GM19240 (cell line): ENCODE results near the gene PTPN4.
"Not testable (repeated sequence)": the region's sequence is repeated elsewhere in the genome, so short reads cannot be mapped to it uniquely, and the experiment has no call there.

Experiments used
- DNase-seq: peaks from one replicate; pipeline ENCODE4 v3.0.0; 2011; ENCODE audit warnings: low spot score; ENCODE audit not compliant: insufficient read length

The PTPN4 gene

DNA sequence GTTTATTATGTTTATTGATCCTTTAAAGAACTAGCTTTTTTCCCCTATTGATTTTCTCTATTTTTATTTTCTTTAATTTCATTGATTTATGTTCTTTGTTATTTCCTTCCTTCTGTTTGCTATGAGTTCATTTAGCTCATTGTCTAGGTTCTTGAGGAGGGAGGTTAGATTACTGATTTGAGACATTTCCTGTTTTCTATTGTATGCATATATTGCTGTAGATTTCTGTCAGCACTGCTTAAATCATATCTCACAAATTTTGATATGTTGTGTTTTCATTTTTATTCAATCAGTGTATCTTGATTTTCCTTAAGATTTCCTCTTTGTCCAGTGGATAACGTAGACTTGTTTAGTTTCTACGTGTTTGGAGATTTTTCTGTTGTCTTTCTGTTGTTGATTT lies 43.4 kb downstream of the PTPN4 start:
- no peak for DNase-seq

DNA sequence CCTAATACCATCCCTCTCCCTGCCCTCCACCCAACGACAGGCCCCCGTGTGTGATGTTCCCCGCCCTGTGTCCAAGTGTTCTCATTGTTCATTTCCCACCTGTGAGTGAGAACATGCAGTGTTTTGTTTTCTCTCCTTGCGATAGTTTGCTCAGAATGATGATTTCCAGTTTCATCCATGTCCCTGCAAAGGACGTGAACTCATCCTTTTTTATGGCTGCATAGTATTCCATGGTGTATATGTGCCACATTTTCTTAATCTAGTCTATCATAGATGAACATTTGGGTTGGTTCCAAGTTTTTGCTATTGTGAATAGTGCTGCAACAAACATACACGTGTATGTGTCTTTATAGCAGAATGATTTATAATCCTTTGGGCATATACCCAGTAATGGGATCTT lies 44.7 kb downstream of the PTPN4 start:
- not testable (repeated sequence) for DNase-seq

DNA sequence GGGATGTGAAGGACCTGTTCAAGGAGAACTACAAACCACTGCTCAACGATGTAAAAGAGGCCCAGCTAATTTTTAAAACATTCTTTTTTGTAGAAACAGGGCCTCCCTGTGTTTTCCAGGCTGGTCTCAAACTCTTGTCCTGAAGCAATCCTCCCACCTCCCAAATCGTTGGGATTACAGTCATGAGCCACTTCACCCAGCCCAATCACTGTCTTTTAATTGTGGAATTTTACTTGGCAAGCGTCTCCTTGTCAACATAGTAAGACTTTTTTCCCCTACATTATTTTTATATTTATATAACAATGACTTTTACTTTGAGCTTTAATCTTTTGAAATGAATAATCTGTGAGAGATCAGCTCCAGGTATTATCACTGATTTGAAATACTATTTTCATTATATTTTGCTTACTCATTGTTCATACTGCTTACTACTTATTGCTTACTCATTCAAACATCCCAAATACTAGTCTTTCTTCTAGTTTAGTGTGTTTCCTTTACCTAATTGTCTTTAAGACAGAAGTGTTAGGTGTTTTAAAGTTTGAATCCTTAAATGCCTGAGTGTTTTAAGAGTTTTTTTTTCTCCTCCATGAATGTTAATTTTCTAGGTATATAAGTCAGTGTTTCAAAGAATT lies 48.9 kb downstream of the PTPN4 start:
- no peak for DNase-seq

DNA sequence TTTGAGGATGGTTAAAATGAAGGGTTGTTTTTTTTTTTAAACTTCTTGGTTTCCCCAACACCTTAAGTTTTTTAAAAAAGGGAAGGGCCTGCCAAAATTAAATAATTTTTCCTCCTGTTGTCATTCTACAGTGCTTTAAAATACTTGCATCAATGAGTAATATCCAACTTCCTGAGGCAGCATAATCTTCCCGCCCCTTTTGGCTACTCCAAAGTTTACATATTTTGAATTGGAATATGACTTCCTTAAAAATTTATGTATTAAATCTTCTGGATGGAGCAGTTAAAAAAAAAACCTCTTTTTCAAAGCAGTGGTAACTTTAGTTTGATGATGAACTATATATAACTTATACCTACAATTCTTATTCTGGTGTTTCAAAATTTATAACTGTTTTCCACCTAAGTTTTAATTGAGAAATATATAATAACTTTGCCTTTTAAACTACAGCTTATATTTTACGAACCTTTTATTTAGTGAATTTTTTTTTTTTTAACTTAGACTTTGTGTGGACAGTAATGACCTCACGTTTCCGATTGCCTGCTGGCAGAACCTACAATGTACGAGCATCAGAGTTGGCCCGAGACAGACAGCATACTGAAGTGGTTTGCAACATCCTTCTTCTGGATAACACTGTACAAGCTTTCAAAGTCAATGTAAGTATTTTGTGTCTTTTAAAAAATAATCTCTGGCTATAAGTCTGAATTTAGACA lies 49.8 kb downstream of the PTPN4 start:
- no peak for DNase-seq

DNA sequence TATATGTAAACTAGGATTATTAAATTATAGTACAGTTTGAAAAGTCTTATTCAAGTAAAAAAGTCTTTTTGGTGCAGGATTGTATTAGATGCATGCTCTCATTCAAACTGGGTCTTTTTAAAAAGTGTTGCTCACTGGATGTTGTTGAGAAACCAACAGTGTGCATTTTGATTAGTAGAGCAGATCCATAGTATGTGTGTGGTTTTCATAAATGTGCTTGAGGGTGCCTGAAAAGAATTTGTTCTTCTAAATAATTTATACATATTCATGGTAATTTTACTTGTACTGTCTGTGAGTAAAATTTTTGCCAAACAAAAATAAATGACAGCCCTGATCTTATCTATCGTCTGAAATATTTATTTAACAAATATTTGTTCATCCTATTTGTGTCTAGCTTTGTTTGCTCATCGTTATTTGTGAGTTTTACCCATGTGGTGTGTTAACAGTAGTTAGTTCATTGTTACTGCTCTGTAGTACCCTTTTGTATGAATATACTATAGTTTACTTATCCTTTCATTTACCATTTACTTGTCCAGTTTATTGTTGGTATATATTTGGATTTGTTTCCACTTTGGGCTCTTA lies 50.4 kb downstream of the PTPN4 start:
- DNase-seq, result no peak

DNA sequence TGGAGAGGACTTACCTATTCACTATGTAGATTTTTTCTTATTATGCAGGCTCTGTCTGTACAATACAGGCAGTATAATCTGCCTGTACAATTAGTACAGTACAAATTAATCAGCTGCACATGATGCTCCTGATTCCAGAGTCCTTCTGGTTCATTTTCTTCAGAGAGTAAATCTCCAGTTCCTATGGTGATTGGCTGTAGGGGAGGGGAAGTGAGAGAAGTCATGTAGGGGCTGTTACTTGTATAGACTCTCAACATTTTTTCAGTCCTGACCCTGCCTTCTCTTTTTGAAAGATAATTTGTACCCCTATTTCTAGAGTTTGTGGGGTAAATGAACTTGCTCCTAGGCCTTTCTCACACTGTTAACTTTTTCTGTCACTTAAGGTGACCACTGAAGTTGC lies 54.5 kb downstream of the PTPN4 start:
- no peak for DNase-seq

DNA sequence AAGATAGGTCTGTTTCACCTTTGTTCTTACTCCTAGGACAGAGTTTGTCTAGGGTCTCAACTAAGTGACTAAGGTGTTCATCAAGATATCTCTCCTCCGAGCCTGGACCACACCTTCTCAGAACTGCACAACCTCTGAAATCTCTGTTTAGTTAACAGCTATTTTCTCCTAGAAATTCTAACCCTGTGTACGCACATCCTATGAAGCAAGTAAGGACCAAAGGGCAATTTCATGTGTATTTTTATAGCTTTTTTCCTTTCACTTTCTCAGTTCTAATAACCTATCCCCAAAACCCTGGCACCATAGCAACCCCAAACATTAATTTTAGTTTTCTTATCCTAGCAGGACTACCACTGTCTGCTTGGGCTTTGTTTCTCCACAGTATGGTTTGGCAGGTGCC lies 59.1 kb downstream of the PTPN4 start:
- no peak for DNase-seq

DNA sequence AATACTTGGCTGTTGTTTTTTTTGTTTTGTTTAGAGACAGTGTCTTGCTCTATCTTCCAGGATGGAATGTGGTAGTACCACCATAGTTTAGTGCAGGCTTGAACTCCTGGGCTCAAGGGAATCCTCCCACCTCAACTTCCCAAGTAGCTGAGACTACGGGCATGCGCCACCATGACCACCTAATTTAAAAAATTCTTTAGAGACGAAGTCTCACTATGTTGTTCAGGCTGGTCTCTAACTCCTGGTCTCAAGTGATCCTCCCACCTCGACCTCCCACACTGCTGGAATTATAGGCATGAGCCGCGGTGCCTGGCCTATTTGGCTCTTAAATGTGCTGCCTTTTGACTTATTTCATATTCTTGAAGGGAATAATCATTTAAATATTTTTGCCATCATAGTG lies 60.1 kb downstream of the PTPN4 start:
- no peak for DNase-seq

DNA sequence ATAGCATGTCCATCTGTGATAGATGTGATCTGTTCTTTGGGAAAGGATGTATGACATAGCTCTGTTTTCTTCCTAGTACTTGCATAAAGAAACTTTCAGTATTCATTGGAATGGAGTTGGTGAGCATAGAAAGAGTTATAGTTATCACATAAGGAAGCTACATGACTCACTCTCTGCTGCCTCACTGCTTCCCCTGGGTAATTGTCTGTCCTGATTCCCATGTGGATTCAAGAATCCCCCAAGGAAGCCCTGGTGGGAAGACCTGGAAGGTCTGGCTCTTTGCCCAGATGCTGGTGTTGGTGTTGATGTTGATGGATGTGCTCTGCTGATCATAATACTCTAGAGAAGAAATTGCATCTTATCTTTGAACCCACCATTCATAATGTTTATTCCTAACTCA lies 60.6 kb downstream of the PTPN4 start:
- no peak for DNase-seq

DNA sequence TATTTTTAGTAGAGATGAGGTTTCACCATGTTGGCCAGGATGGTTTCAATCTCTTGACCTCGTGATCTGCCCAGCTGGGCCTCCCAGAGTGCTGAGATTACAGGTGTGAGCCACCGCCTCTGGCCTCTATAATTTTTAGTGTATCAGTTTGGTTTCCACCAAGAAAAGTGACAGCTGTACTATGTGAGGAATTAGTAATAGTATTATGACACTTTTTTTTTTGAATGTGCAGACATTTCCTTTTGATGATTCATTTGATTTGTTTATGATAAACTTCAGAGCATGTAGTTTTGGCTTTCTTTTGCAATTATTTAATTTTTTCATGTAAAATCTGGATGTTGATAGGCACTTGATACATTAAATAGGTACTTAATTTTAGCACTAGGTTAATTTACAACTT lies 61.5 kb downstream of the PTPN4 start:
- DNase-seq, result no peak

DNA sequence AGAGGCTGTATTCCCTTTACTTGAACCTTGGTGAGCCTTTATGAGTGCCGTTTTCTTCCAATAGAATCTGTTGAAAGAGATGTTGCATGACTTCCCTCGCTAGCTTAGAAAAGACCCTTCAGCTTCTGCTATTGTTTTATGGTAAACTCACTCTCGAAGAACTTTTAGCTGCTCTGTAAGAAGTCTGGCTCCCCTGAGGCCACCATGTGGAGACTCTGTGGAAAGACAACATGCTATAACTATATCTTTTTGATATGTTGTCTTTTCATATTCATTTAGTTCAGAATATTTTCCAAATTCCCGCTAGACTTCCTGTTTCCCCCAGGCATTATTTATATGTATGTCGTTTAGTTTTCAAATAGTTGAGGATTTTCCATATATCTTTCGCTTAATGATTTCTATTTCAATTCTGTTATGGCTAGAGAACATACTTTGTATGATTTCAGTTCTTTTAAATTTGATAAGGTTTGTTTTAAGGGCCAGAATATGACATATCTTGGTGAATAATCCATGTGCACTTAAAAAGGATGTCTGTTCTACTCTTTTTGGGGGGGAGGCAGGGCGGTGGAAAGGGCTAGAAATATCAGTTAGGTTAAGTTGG lies 64.1 kb downstream of the PTPN4 start:
- DNase-seq, result no peak

DNA sequence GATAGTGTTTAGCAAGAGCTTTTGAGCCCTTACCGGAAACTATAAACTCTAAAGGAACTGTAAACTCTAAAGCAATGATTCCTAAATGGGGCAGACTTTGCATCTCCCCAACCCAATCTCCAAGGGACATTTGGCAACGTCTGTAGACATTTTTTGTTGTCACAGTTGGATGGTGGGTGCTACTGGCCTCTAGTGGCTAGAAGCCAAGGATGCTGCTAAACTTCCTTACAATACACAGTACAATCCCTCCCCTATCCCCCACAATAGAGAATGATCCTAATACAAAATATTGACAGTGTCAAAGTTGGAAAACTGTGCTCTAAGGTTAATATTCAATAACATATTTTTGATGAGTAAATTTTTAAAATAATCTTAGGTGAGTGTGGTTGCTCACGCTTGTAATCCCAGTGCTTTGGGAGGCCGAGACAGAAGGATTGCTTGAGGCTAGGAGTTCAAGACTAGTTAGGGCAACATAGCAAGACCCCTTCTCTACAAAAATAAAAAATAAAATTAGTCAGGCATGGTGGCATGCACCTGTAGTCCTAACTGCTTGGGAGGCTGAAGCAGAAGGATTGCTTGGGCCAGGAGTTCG lies 66.7 kb downstream of the PTPN4 start:
- no peak for DNase-seq

DNA sequence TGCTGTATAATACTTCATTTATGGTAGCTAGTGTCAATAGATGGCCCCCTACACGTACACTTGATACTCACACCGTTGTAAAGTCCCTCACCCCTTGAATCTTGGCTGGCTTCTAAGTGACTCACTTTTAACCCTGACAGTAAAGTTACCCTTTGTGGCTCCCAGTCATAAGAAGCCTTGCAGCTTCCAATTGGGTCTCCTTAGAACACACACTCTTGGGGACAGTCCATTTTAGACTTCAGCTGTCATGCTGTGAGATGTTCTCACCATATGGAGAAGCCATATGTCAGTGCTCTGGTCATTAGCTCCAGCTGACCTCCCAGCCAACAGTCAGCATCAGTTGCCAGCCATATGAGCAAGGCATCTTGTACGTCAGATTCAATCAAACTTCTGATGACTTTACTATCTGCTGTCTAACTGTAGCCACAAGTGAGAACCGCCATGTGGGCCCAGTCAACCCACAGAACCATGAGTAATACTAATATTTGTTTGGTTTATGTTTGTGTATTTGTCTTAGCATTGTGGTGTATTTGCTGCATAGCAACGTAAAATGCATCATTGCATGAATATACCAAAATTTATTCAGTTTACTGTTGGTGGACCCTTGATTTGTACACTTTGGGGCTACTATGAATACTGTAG lies 68.3 kb downstream of the PTPN4 start:
- DNase-seq, result no peak

DNA sequence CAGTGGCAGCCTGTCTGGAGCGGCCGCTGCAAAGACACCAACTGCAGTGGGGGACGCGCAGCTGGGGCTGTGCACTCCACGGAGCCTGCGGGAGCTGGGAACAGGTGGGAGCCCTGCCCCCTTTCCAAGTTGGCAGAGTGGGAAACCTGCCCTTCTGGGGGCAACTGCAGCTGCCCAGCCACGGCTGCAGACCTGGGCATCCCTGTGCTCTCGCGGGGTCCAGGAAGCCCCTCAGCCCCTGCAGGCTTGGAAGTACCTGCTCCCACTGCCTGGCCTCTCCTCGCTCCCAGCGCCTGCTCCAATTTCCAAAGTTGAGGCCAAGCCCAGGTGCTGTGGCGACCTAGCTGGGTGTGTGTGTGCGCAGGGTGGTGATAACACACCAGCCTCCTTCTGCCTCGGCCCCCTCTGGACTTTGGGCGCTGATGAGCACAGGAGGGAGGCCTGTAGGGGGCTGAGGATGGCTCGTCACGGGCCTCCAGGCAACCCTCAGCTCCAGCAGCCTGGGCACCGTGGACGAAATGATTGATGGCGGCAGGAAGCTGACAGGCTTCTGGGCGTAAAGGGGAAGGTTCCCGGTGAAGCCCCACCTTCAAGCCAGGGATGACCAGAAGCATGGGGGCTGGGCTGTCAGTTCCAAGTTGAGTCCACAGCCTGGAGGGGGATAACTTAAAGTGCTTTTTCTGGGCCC lies 76.9 kb downstream of the PTPN4 start:
- DNase-seq, result no peak

DNA sequence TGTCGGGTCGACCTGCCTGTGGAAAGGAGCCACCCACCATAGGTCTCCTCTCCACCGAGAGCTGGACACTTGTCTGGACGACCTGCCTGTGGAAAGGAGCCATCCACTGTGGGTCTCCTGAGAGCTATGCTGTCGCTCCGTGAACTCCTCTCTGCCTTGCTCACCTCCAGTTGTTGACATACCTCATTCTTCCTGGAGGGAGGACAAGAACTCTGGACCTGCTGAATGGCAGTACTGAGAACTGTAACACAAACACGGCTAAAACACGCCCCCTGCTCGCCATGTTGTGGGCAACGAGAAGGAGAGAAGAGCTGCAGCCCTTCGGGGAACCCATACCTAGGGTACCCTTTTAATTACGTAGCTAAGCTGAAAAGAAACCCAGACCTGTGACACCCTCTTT lies 77.6 kb downstream of the PTPN4 start:
- DNase-seq, result no peak

DNA sequence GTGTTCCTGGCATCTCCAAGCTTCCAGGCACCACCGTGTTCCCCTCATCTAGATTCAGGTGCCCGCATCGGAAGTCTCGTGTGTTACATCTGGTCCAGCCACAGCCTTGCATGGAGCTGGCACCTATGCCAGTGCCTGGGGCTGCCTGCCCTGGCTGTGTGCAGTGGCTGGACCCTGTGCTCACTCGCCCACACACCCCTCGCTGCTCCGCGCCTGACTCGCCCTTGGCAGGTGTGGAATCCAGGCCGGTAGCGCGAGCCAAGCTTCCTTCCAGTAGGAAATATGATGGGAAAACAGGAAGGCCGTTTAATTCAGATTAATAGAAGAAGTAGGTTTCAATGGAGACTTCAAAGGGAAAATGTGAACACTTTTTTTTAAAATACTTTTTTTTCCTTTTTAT lies 78.0 kb downstream of the PTPN4 start:
- no peak for DNase-seq

DNA sequence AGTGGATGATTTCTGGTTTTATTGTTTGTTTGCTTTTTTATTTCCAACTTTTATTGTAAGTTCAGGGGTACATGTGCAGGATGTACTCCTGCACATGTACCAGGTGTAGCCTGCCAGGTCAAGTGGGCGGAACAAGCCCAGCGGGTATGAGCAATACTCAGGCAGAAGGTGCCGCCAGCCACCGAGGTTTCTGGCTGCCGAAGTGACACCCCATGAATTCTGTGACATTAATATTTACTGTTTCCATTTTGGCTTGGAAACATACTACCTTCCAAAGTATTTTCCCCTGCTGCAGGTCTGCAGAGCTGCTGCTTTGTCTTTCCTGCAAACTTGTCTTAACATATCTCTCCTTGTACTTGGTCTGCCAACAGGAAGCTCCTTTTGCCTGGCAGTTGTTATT lies 78.5 kb downstream of the PTPN4 start:
- DNase-seq, result no peak

DNA sequence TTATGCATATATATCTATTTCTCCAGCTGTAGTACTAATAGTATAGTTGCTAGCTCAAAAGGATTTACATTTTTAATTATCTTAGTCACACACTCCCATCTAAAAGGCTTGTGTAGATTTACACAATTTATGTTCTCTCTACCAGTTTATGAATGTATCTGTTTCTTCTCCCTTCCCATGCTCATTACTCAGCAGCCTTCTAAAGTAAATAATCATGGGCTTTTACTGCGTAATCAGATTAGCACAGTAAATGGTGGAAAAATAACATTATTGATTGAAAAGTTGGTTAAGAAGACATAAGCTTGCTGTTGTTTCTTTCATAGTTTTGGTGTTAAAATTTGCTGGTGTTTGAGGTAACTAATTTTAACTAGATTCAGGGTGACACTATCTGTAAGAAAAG lies 81.8 kb downstream of the PTPN4 start:
- no peak for DNase-seq

DNA sequence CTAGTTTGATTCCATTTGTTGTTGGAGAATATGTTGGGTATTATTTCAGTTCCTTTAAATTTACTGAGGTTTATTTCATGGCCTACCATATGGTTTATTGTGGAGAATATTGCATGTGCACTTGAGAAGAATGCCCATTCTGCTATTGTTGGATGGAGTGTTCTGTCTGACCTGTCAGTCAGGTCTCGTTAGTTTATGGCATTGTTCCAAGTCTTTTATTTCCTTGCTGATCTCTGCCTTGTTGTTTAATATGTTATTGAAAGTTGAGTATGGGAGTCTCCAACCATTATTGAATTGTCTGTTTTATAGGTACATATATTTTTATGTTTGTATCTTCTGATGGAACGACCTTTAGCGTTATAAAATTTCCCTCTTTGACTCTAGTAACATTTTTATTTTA lies 86.3 kb downstream of the PTPN4 start:
- no peak for DNase-seq

DNA sequence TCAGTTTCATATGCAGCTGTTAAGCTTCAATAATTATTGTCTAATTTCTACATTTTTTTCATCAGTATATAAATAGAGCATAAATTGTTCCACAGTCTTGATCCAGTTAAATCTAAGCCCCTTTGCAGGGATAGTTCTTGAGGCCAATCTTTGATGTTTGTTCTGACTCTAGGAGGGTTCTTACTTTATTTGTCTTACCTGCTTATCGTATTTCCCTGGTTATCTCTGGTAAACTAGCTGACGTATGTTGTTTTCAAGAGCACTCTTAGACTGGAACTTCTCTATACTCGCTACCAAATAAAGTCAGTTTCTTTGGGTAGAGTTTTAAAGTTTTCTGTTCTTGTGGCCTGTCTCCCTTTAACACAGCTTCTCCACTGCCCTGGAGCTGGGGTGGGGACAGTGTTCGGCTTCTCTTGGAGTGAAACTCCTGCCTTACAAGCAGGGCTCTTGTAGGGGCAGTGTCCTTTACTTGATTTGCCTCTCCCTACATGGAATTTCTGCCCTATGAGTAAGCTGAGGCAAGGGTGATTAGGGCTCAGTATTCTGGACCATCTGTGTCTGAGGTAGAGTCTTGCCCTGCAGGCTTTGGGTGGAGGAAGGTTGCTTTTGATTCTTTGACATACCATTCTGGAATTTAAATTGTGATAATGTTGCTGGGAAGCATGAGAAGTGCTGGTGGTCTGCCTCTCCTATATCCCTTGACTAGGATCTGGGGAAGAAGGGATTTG lies 90.3 kb downstream of the PTPN4 start:
- DNase-seq, result no peak

DNA sequence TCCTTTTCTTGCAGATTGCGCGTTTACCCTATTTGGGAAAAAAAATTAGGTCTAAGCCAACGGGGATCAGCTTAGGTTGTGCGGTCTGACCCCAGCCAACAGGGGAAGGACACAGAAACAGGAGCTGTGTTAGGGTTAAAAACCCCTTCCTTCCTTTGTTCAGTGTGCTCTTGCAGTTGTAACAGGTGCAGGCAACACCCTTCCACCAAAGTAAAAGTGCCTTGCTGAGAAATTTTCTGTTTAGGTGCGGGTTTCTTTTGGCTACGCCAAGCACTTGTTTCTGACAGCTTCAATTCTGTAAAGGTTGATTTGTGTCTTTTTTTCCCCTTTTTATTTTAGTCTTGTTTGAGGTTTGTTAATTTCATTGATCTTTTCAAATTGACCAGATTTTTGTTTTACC lies 92.5 kb downstream of the PTPN4 start:
- DNase-seq, result no peak
